HG02610 (cell line): ENCODE results near the gene HSPA4.
"Not testable (repeated sequence)": the region's sequence is repeated elsewhere in the genome, so short reads cannot be mapped to it uniquely, and the experiment has no call there.

ENCODE experiments used
- ATAC-seq: cut with Tn5 transposase; IDR thresholded peaks from one replicate; pipeline ENCODE4 v1.9.1; 2021; ENCODE audit warnings: mild to moderate bottlenecking, moderate library complexity; ENCODE audit not compliant: unreplicated experiment

HSPA4 gene

GRCh38 chr5:133051542-133052316 lies at the start of gene HSPA4:
HSPA4 (plus strand) TSS chr5:133052013; CDS start chr5:133052251, 238 bp downstream.
- ATAC-seq: peak; percentile 85

DNA sequence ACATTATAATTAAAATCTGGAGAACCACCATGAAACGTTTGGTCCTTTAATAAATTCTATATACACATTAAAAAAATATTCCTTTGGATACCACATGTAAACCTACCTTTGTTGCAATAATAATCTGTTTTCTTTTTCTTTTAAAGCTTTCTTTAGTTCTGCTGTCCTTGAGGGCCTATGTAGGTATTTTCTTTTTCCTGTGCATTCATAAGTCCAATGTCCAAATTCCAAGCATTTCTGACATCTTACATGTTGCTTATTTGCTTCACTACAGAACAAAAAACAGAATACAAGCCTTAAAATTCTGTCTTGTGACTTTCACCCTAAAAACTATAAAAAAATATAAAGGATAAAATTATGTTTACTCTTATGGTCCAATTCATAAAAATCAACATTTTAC lies 45.2 kb upstream of the HSPA4 start:
- ATAC-seq: no peak

- ATAC-seq: not testable (repeated sequence)
These were observed 43.4 kb upstream of the HSPA4 start for GRCh38 chr5:133008455-133008854.

DNA sequence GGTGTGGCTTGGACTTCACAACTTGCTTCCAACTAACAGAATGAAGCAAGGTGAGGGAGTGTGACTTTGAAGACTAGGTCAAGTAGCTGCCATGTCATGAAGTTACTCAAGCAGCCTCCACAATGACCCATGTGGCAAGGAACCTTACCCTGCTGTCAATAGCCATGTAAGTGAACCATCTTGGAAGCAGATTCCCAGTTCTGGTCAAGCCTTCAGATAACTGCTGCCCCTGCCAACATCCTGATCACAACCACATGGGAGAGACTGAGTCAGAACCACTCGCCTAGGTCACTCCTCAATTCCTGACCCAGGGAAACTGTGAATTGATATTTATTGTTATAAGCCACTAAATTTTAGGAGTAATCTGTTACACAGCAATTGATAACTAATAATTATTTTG lies 36.3 kb upstream of the HSPA4 start:
- ATAC-seq: no peak

DNA sequence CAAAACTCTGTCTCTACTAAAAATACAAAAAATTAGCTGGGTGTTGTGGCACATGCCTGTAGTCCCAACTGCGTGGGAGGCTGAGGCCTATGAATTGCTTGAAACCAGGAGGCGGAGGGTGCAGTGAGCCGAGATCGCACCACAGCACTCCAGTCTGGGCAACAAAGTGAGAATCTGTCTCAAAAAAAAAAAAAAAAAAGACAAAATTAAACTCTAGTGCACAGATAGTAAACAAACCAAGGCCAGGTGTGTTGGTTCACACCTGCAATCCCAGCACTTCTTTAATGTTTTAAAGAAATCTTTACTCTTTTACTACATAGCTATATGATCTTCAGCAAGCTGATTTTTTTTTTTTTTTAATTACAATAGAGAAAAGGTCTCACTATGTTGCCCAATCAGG lies 33.8 kb upstream of the HSPA4 start:
- ATAC-seq: no peak

DNA sequence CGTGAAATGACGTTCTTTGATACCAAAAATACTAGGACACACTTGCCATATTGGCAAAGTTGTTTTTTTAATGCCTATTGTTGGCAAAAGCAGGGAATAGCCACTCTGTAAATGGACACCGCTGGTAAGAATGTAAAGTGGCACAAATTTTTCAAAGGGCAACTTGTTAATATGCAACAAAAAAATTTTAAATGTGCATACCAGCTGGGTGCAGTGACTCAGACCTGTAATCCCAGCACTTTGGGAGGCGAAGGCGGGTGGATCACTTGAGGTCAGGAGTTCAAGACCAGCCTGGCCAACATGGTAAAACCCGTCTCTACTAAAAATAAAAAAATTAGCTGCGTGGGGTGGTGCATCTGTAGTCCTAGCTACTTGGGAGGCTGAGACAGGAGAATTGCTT lies 32.3 kb upstream of the HSPA4 start:
- ATAC-seq: not testable (repeated sequence)

- ATAC-seq: peak; percentile 97
These were observed 25.8 kb upstream of the HSPA4 start, which contains the start of gene ZCCHC10 for GRCh38 chr5:133025804-133026663. ZCCHC10 (minus strand) TSS chr5:133026549; CDS start chr5:133026537, 12 bp downstream.

GRCh38 chr5:133026664-133027153 lies 25.1 kb upstream of the HSPA4 start:
- no peak for ATAC-seq

GRCh38 chr5:133029416-133029815 lies 22.4 kb upstream of the HSPA4 start:
- ATAC-seq: no peak

- ATAC-seq: no peak
These were observed 21.3 kb upstream of the HSPA4 start for GRCh38 chr5:133030343-133031005.

DNA sequence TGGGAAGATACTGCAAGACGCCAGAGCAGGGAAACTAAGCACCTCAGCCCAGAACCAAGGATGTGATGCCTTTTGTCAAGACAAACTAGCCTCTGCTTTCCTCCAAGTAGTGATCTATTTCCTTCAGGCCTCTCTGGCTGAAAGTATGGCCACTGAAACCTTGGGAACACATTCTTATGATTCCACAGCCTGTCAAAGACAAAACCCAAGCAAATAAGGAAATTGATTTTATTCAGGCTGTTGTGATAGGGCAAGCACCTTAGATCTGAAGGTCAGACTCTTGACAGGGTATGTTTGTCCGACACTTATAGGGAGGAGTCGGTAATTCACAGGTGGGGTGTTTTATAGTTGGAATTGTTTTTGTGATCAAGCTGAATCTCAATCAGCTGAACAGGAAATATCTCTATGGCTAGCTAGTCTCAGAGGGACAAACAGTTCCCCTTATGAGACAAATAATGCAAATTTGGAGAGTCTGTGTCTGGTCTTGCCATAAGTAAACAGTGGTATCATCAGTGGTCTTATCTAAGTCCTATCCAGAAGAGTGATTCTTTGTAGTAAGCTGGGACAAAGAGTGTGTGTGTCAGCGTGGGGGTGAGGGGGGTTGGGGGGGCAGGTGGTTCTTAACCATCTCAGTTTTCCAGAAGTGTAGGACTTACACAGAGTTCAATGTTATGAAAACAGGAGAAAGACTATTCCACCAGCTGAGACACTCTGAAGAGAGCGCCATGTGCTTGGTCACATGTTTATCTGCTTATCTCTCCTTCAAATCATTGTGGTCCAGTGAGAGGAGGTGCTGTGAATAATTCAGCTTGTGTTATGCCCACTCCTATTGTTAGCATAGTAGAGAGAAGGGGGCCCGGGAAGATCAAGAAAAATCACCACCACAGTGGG lies 18.7 kb upstream of the HSPA4 start:
- peak; percentile 75 for ATAC-seq

GRCh38 chr5:133034064-133034463 lies 17.7 kb upstream of the HSPA4 start:
- no peak for ATAC-seq

GRCh38 chr5:133035224-133035623 lies 16.6 kb upstream of the HSPA4 start:
- ATAC-seq: no peak

GRCh38 chr5:133036677-133037076 lies 15.1 kb upstream of the HSPA4 start:
- ATAC-seq: not testable (repeated sequence)

- no peak for ATAC-seq
These were observed 10.5 kb upstream of the HSPA4 start for GRCh38 chr5:133041157-133041784.

- no peak for ATAC-seq
These were observed 9.9 kb upstream of the HSPA4 start for GRCh38 chr5:133041910-133042309.

DNA sequence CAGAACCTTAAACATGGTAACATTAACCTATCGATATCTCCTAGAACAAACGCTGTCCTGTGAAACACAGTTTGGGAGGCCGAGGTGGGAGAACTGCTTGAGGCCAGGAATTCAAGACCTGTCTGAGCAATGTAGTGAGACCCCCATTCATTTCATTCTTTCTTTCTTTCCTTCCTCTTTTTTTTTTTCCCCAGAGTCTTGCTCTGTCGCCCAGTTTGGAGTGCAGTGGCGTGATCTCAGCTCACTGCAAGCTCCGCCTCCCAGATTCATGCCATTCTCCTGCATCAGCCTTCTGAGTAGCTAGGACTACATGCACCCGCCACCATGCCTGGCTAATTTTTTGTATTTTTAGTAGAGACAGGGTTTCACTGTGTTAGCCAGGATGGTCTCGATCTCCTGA lies 5.3 kb upstream of the HSPA4 start:
- ATAC-seq: not testable (repeated sequence)

DNA sequence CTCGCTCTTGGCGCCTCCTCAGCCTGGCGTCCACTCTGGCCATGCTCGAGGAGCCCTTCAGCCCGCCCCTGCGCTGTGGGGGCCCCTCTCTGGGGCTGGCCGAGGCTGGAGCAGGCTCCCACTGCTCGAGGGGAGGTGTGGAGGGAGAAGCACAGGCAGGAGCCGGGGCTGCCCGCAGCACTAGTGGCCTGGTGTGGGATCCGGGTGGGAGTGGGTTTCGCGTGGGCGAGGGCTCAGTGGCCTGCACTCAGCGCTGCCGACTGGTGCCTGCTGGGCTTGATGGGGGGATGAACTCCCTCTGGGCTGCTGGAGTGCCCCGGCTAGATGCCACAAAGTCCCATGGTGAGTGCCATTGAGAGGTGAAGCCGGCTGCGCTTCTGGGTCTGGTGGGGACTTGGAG lies 4.4 kb upstream of the HSPA4 start:
- ATAC-seq: no peak

GRCh38 chr5:133048993-133049725 lies 2.7 kb upstream of the HSPA4 start:
- no peak for ATAC-seq
